ENCODE data around the gene DNER.

The DNER gene

DNA sequence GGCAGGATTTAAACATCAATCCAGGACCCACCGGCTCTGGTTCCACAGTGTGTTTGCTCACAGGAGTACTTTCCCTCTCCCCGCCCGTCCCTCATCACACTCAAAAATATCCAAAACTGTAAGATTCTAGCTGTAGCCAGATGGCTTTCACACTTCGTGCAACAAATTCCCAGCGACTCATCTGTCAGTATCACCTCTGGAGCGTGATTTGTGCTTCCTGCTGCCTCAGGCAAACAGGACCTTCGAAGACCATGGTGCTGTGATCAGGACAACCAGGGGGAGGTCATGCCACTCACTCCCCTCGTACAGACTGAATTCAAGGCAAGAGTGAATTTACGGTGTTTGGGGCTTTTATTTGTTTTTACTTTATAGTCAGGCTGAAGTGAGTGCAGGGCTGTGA is 288.8 kb downstream of the DNER start:
- ChIA-PET CTCF (no interaction called here), POLR2A (no interaction called here)
- Histone ChIP-seq H3K27me3 (replicated peaks in 2 of 5; ENCODE audit: control insufficient read depth in 4 of 5, insufficient read depth in 5 of 5, low read length in 4 of 5) (no peaks in the 10 kb centered on the region), H3K4me3 (ENCODE audit: control insufficient read depth in 1 of 7, extremely low read depth in 1 of 7, insufficient read depth in 4 of 7, low read depth in 2 of 7, low read length in 6 of 7) (no peak overlapping the region), H3K36me3 (ENCODE audit: control insufficient read depth in 4 of 4, insufficient read depth in 4 of 4, low read length in 3 of 4) (no peaks in the 10 kb centered on the region), H3K9me3 (ENCODE audit: control extremely low read depth in 1 of 5, control insufficient read depth in 4 of 5, insufficient read depth in 2 of 5, low read depth in 1 of 5, low read length in 4 of 5) (peaks cover 0 to 2% (median 0%) of the 10 kb centered on the region in 5 experiments), H3K27ac (ENCODE audit: insufficient read depth in 1 of 2, low read depth in 1 of 2, low read length in 2 of 2, poor library complexity in 1 of 2, severe bottlenecking in 2 of 2) (no peak overlapping the region), H3K4me1 (ENCODE audit: control extremely low read depth in 1 of 4, control insufficient read depth in 4 of 4, insufficient read depth in 4 of 4, low read length in 3 of 4) (no peaks in the 10 kb centered on the region)
- DNase-seq = no peak
- WGBS (ENCODE audit: insufficient coverage) = 96% methylated on average over 7 of the region's 9 CpGs

- H3K27me3 ChIP-seq (replicated peaks in 2 of 5; ENCODE audit: control insufficient read depth in 4 of 5, insufficient read depth in 5 of 5, low read length in 4 of 5) = no peaks in the 10 kb centered on the region
- DNase-seq = no peak
- H3K27ac ChIP-seq (ENCODE audit: insufficient read depth in 1 of 2, low read depth in 1 of 2, low read length in 2 of 2, poor library complexity in 1 of 2, severe bottlenecking in 2 of 2) = no peak overlapping the region
- no peak overlapping the region for H3K4me3 ChIP-seq (ENCODE audit: control insufficient read depth in 1 of 7, extremely low read depth in 1 of 7, insufficient read depth in 4 of 7, low read depth in 2 of 7, low read length in 6 of 7)
- ChIA-PET POLR2A (no interaction called here), CTCF (no interaction called here)
- H3K9me3 ChIP-seq (ENCODE audit: control extremely low read depth in 1 of 5, control insufficient read depth in 4 of 5, insufficient read depth in 2 of 5, low read depth in 1 of 5, low read length in 4 of 5) = peaks cover 0 to 2% (median 0%) of the 10 kb centered on the region in 5 experiments
- peaks cover under 1 to 6% (median 4%) of the 10 kb centered on the region in 4 experiments for H3K4me1 ChIP-seq (ENCODE audit: control extremely low read depth in 1 of 4, control insufficient read depth in 4 of 4, insufficient read depth in 4 of 4, low read length in 3 of 4)
- 94% methylated on average over 3 of the region's 6 CpGs for WGBS (ENCODE audit: insufficient coverage)
- H3K36me3 ChIP-seq (ENCODE audit: control insufficient read depth in 4 of 4, insufficient read depth in 4 of 4, low read length in 3 of 4) = no peaks in the 10 kb centered on the region
Observed at GRCh38 chr2:229422063-229422462, 292.3 kb downstream of the DNER start.

DNA sequence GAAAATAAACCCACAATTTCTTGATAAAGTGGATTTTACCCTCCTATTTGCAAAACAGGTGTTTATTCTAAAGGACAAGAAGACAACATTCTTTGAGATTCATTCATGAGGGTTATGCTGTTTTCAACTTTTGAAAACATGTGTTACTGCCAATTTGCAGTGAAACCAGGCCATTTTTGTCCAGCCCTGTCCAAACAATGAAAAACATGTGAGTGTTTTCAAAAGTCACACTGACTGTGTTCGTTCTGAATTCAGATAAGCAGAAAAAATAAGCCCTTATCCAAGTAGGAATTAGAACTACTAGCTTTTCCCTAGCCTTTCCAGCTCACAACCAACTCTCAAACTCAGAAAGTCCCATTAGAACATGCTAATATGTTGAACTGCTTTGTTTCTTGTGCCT is 295.2 kb downstream of the DNER start:
- H3K4me3 ChIP-seq (ENCODE audit: control insufficient read depth in 1 of 7, extremely low read depth in 1 of 7, insufficient read depth in 4 of 7, low read depth in 2 of 7, low read length in 6 of 7) = no peak overlapping the region
- CTCF ChIA-PET = no interaction called here
- H3K36me3 ChIP-seq (ENCODE audit: control insufficient read depth in 4 of 4, insufficient read depth in 4 of 4, low read length in 3 of 4) = no peaks in the 10 kb centered on the region
- H3K9me3 ChIP-seq (ENCODE audit: control extremely low read depth in 1 of 5, control insufficient read depth in 4 of 5, insufficient read depth in 2 of 5, low read depth in 1 of 5, low read length in 4 of 5) = peaks cover 0 to 2% (median 0%) of the 10 kb centered on the region in 5 experiments
- POLR2A ChIA-PET = no interaction called here
- H3K4me1 ChIP-seq (ENCODE audit: control extremely low read depth in 1 of 4, control insufficient read depth in 4 of 4, insufficient read depth in 4 of 4, low read length in 3 of 4) = peaks cover 13 to 27% (median 18%) of the 10 kb centered on the region in 4 experiments
- no peak for DNase-seq
- no peaks in the 10 kb centered on the region for H3K27me3 ChIP-seq (replicated peaks in 2 of 5; ENCODE audit: control insufficient read depth in 4 of 5, insufficient read depth in 5 of 5, low read length in 4 of 5)
- no peak overlapping the region for H3K27ac ChIP-seq (ENCODE audit: insufficient read depth in 1 of 2, low read depth in 1 of 2, low read length in 2 of 2, poor library complexity in 1 of 2, severe bottlenecking in 2 of 2)
- WGBS (ENCODE audit: insufficient coverage) = 100% methylated on average over 1 of the region's 1 CpG

- WGBS (ENCODE audit: insufficient coverage) = 96% methylated on average over 3 of the region's 7 CpGs
- H3K27ac ChIP-seq (ENCODE audit: insufficient read depth in 1 of 2, low read depth in 1 of 2, low read length in 2 of 2, poor library complexity in 1 of 2, severe bottlenecking in 2 of 2) = no peak overlapping the region
Observed at GRCh38 chr2:229417916-229418315, 296.4 kb downstream of the DNER start.

GRCh38 chr2:229417176-229417575 is 297.2 kb downstream of the DNER start:
- CTCF ChIA-PET = no interaction called here
- H3K27ac ChIP-seq (ENCODE audit: insufficient read depth in 1 of 2, low read depth in 1 of 2, low read length in 2 of 2, poor library complexity in 1 of 2, severe bottlenecking in 2 of 2) = no peak overlapping the region
- H3K36me3 ChIP-seq (ENCODE audit: control insufficient read depth in 4 of 4, insufficient read depth in 4 of 4, low read length in 3 of 4) = no peaks in the 10 kb centered on the region
- POLR2A ChIA-PET = no interaction called here
- no peak for DNase-seq
- no peak overlapping the region for H3K4me3 ChIP-seq (ENCODE audit: control insufficient read depth in 1 of 7, extremely low read depth in 1 of 7, insufficient read depth in 4 of 7, low read depth in 2 of 7, low read length in 6 of 7)
- peaks cover 13 to 27% (median 18%) of the 10 kb centered on the region in 4 experiments for H3K4me1 ChIP-seq (ENCODE audit: control extremely low read depth in 1 of 4, control insufficient read depth in 4 of 4, insufficient read depth in 4 of 4, low read length in 3 of 4)
- WGBS (ENCODE audit: insufficient coverage) = 93% methylated on average over 7 of the region's 8 CpGs
- no peaks in the 10 kb centered on the region for H3K27me3 ChIP-seq (replicated peaks in 2 of 5; ENCODE audit: control insufficient read depth in 4 of 5, insufficient read depth in 5 of 5, low read length in 4 of 5)
- peaks cover 0 to 2% (median 0%) of the 10 kb centered on the region in 5 experiments for H3K9me3 ChIP-seq (ENCODE audit: control extremely low read depth in 1 of 5, control insufficient read depth in 4 of 5, insufficient read depth in 2 of 5, low read depth in 1 of 5, low read length in 4 of 5)

More at GRCh38 chr2:229417916-229418315, 296.4 kb downstream of the DNER start:
- H3K9me3 ChIP-seq (ENCODE audit: control extremely low read depth in 1 of 5, control insufficient read depth in 4 of 5, insufficient read depth in 2 of 5, low read depth in 1 of 5, low read length in 4 of 5) = peaks cover 0 to 2% (median 0%) of the 10 kb centered on the region in 5 experiments
- CTCF ChIA-PET = no interaction called here
- no peaks in the 10 kb centered on the region for H3K27me3 ChIP-seq (replicated peaks in 2 of 5; ENCODE audit: control insufficient read depth in 4 of 5, insufficient read depth in 5 of 5, low read length in 4 of 5)
- POLR2A ChIA-PET = no interaction called here
- peaks cover 13 to 27% (median 18%) of the 10 kb centered on the region in 4 experiments for H3K4me1 ChIP-seq (ENCODE audit: control extremely low read depth in 1 of 4, control insufficient read depth in 4 of 4, insufficient read depth in 4 of 4, low read length in 3 of 4)
- no peak overlapping the region for H3K4me3 ChIP-seq (ENCODE audit: control insufficient read depth in 1 of 7, extremely low read depth in 1 of 7, insufficient read depth in 4 of 7, low read depth in 2 of 7, low read length in 6 of 7)
- H3K36me3 ChIP-seq (ENCODE audit: control insufficient read depth in 4 of 4, insufficient read depth in 4 of 4, low read length in 3 of 4) = no peaks in the 10 kb centered on the region
- no peak for DNase-seq

- peak overlapping the region in 2 of 7 experiments; percentile 10 to 26 for H3K4me3 ChIP-seq (ENCODE audit: control insufficient read depth in 1 of 7, extremely low read depth in 1 of 7, insufficient read depth in 4 of 7, low read depth in 2 of 7, low read length in 6 of 7)
- no peaks in the 10 kb centered on the region for H3K27me3 ChIP-seq (replicated peaks in 2 of 5; ENCODE audit: control insufficient read depth in 4 of 5, insufficient read depth in 5 of 5, low read length in 4 of 5)
- peaks cover 13 to 27% (median 18%) of the 10 kb centered on the region in 4 experiments for H3K4me1 ChIP-seq (ENCODE audit: control extremely low read depth in 1 of 4, control insufficient read depth in 4 of 4, insufficient read depth in 4 of 4, low read length in 3 of 4)
- 0% methylated on average over 4 of the region's 5 CpGs for WGBS (ENCODE audit: insufficient coverage)
- DNase-seq = peak; percentile 40 to 78 (median 68)
- H3K27ac ChIP-seq (ENCODE audit: insufficient read depth in 1 of 2, low read depth in 1 of 2, low read length in 2 of 2, poor library complexity in 1 of 2, severe bottlenecking in 2 of 2) = peak overlapping the region in 1 of 2 experiments; percentile 9
- POLR2A ChIA-PET = interaction anchor here (0.6 kb wide), 1 partner anchor 74 kb away, joined by 4 read pairs; no protein-coding TSS in a partner anchor
- H3K36me3 ChIP-seq (ENCODE audit: control insufficient read depth in 4 of 4, insufficient read depth in 4 of 4, low read length in 3 of 4) = no peaks in the 10 kb centered on the region
- H3K9me3 ChIP-seq (ENCODE audit: control extremely low read depth in 1 of 5, control insufficient read depth in 4 of 5, insufficient read depth in 2 of 5, low read depth in 1 of 5, low read length in 4 of 5) = peaks cover 0 to 2% (median 0%) of the 10 kb centered on the region in 5 experiments
- CTCF ChIA-PET = no interaction called here
Observed at GRCh38 chr2:229416116-229416694, 298.1 kb downstream of the DNER start.

DNA sequence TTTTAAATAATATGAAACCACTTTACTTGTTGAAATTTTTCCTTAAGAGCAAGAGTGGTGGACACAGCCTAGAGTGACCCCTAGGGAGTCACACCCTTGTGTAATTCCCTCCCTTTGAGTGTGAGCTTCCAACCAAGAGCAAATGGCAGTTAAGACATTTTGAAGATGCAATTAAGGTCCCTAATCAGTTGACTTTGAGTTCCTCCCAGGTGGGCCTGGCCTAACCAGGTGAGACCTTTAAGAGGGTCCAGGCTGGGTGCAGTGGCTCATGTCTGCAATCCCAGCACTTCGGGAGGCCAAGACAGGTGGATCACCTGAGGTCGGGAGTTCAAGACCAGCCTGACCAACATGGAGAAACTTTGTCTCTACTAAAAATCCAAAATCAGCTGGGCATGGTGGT is 299.7 kb downstream of the DNER start:
- Histone ChIP-seq H3K27me3 (replicated peaks in 2 of 5; ENCODE audit: control insufficient read depth in 4 of 5, insufficient read depth in 5 of 5, low read length in 4 of 5) (no peaks in the 10 kb centered on the region), H3K4me3 (ENCODE audit: control insufficient read depth in 1 of 7, extremely low read depth in 1 of 7, insufficient read depth in 4 of 7, low read depth in 2 of 7, low read length in 6 of 7) (no peak overlapping the region), H3K27ac (ENCODE audit: insufficient read depth in 1 of 2, low read depth in 1 of 2, low read length in 2 of 2, poor library complexity in 1 of 2, severe bottlenecking in 2 of 2) (no peak overlapping the region), H3K4me1 (ENCODE audit: control extremely low read depth in 1 of 4, control insufficient read depth in 4 of 4, insufficient read depth in 4 of 4, low read length in 3 of 4) (peaks cover 13 to 27% (median 18%) of the 10 kb centered on the region in 4 experiments), H3K9me3 (ENCODE audit: control extremely low read depth in 1 of 5, control insufficient read depth in 4 of 5, insufficient read depth in 2 of 5, low read depth in 1 of 5, low read length in 4 of 5) (no peaks in the 10 kb centered on the region), H3K36me3 (ENCODE audit: control insufficient read depth in 4 of 4, insufficient read depth in 4 of 4, low read length in 3 of 4) (no peaks in the 10 kb centered on the region)
- WGBS (ENCODE audit: insufficient coverage) = 100% methylated on average over 2 of the region's 2 CpGs
- ChIA-PET POLR2A (no interaction called here), CTCF (interaction anchor here (0.9 kb wide), 1 partner anchor 8 kb away, joined by 4 read pairs; no protein-coding TSS in a partner anchor)
- no peak for DNase-seq

All from common myeloid progenitor, CD34-positive (primary cell).